ENCODE data around the gene SLC37A4. TPM values are rescaled to one million over a fixed set of nuclear protein-coding genes. Genes with fewer than 3 reads are reported as not detected.
A peak's percentile ranks its signal among the peaks of the same experiment; 100 is the strongest.

Gene SLC37A4
- total and polyA plus RNA-seq, 10 of the 15 experiments (the other 5 are each of a cell fraction or from before 2014, with no cell fraction given) = 11.6 to 29.7 (median 20.4) TPM

- BruUV-seq (replicated peaks) = no TSS peak
- WGBS (ENCODE audit: insufficient coverage, insufficient replicate concordance, low lambda C conversion rate, missing lambda C conversion rate) = 85% methylated on average over 9 of the region's 9 CpGs
These were observed 12.2 kb upstream of the SLC37A4 start for GRCh38 chr11:119042927-119043326.

More at GRCh38 chr11:119042927-119043326, 12.2 kb upstream of the SLC37A4 start:
- Histone ChIP-seq H3K9me3 (replicated peaks; ENCODE audit: control insufficient read depth, insufficient read depth, low read length) (no peaks in the 10 kb centered on the region), H2AFZ (ENCODE audit: control insufficient read depth, low read depth, low read length) (no peak overlapping the region), H3K4me2 (ENCODE audit: control insufficient read depth, insufficient read depth) (no peak overlapping the region), H3K36me3 (ENCODE audit: control insufficient read depth in 2 of 2, insufficient read depth in 2 of 2, low read length in 1 of 2) (peaks cover 17 to 22% of the 10 kb centered on the region in 2 experiments), H3K27ac (ENCODE audit: control insufficient read depth, insufficient read depth) (no peak overlapping the region), H3K4me1 (ENCODE audit: control insufficient read depth, insufficient read depth, low read length) (peaks cover 5% of the 10 kb centered on the region; the same call in 1 of the 2 replicates), H3K4me3 (no peak overlapping the region), H4K20me1 (ENCODE audit: control insufficient read depth, insufficient read depth) (no peaks in the 10 kb centered on the region), H3K27me3 (replicated peaks in 1 of 2; ENCODE audit: control insufficient read depth in 2 of 2, insufficient read depth in 2 of 2, low read length in 1 of 2) (no peaks in the 10 kb centered on the region), H3K9ac (ENCODE audit: control insufficient read depth, insufficient read depth, low read length) (no peak overlapping the region), H3K79me2 (ENCODE audit: control insufficient read depth, insufficient read depth, low read length) (no peaks in the 10 kb centered on the region)
- peak; percentile 31 for FAIRE-seq
- in situ Hi-C loops (cut with MboI) (no loop called here), intact Hi-C loops (cut with micrococcal nuclease; ENCODE audit: unreplicated experiment) (no loop called here)
- CTCF ChIA-PET = no interaction called here
- no peak for TF ChIP-seq E4F1 (IDR thresholded peaks at IDR 0.05; ENCODE audit: borderline replicate concordance, partially characterized antibody)
- 0 out of 2 replicates have a peak, but pooled peaks have one; percentile 4 for TF ChIP-seq POLR2A (IDR thresholded peaks at IDR 0.05; ENCODE audit: low read depth, low read length)
- TF ChIP-seq KLF5 (IDR thresholded peaks at IDR 0.05; ENCODE audit: partially characterized antibody) = no peak
- POLR2A ChIA-PET = interaction anchor here (0.6 to 1.8 kb wide), 4 partner anchors 8 to 116 kb away, joined by 3 to 5 read pairs (median 4); partner anchors contain the start of gene VPS11
- RAD21 ChIA-PET (ENCODE audit: unreplicated experiment) = interaction anchor here (1.2 kb wide), 1 partner anchor 8 kb away, joined by 3 read pairs; no protein-coding TSS in a partner anchor
- ATAC-seq = no peak
- SMC1A ChIA-PET (ENCODE audit: uncharacterized antibody, unreplicated experiment) = interaction anchor here (0.7 to 1.7 kb wide), 3 partner anchors 9 to 64 kb away, joined by 3 to 4 read pairs (median 3); no protein-coding TSS in a partner anchor
- no peak for DNase-seq (ENCODE audit: low read depth, low spot score)
